Adrenal gland (tissue), 12 donors: Measurements from ENCODE around the gene ZDHHC24. TPM values are rescaled to one million over a fixed set of nuclear protein-coding genes. Genes with fewer than 3 reads are reported as not detected.

Experiments
- DNase-seq, 7 donors: peaks; one replicate each; pipeline ENCODE4 v3.0.0-alpha.2; 2019 to 2020
- H3K27ac ChIP-seq, 5 donors: fragments of 200-600 bp; sonication (generic) in 4 of 5; 1 replicate in 3 of 5; 2 replicates in 2 of 5; pipeline versions ENCODE4 v1.5.1 to v1.8.0; 2016 to 2020; ENCODE audit warnings: mild to moderate bottlenecking in 1 of 5
- H3K27me3 ChIP-seq: fragments of 200-600 bp; 2 replicates; pipeline ENCODE4 v1.8.0; 2021
- H3K36me3 ChIP-seq, 2 donors: fragments of 200-600 bp; replicated peaks in 1 of 2; 1 replicate in 1 of 2; 2 replicates in 1 of 2; pipeline versions ENCODE4 v1.5.1 to v1.8.0; 2018 to 2022
- H3K4me1 ChIP-seq, 2 donors: fragments of 200-600 bp; replicated peaks in 1 of 2; 1 replicate in 1 of 2; 2 replicates in 1 of 2; pipeline versions ENCODE4 v1.5.1 to v1.8.0; 2018 to 2021
- H3K4me3 ChIP-seq, 4 donors: fragments of 200-600 bp; sonication (generic) in 3 of 4; one replicate each; pipeline ENCODE4 v1.5.1; 2016 to 2018
- H3K9me3 ChIP-seq, 3 donors: fragments of 200-600 bp; sonication (generic) in 1 of 3; replicated peaks in 1 of 3; 1 replicate in 2 of 3; 2 replicates in 1 of 3; pipeline versions ENCODE4 v1.5.1 to v1.8.0; 2016 to 2021
- CTCF ChIP-seq, 6 experiments: fragments of 450-650 bp in 4 of 6; fragments of 200-600 bp in 2 of 6; sonication (generic) in 1 of 6; IDR thresholded peaks; 1 replicate in 5 of 6; 2 replicates in 1 of 6; pipeline versions ENCODE4 v1.5.1 to v1.8.0; 2016 to 2021; ENCODE audit warnings: antibody characterized with exemption in 6 of 6, mild to moderate bottlenecking in 2 of 6, moderate library complexity in 1 of 6
- POLR2A ChIP-seq, 2 donors: fragments of 450-650 bp; IDR thresholded peaks; one replicate each; pipeline ENCODE4 v1.6.1; 2017; ENCODE audit warnings: antibody characterized with exemption in 2 of 2, mild to moderate bottlenecking in 2 of 2, moderate library complexity in 1 of 2
- WGBS, 4 donors: extraction: QIAGEN DNeasy Blood & Tissue Kit in 2 of 4; methylation state at CpG; one replicate each; pipeline versions ENCODE4 v1.1.5 to v1.1.7; 2013 to 2017; 5-methylcytosine and 5-hydroxymethylcytosine counted together
- intact Hi-C, 2 donors: fragments of 100-400 bp; cut with DNase I; formaldehyde crosslinking; loops; one replicate each; pipeline versions ENCODE4 v1.14.1 to v1.15.0; 2022 to 2023
- polyA plus RNA-seq, 3 donors: library from polyadenylated mRNA; stranded (reverse); fragments of 200-250 nt in 2 of 3; fragments of 350-450 nt in 1 of 3; fragmentation: Illumina TruSeq in 1 of 3; extraction: RNeasy Lipid Tissue Mini Kit (QIAGEN cat#74804) in 1 of 3; gene quantifications; one replicate each; pipeline ENCODE4 v1.2.3, GENCODE V29; 2013 to 2014
- total RNA-seq, 9 donors: library from RNA; depleted of rRNA in 4 of 9; stranded (reverse); fragments of >200 nt in 4 of 9; fragments of 120-200 nt in 1 of 9; fragmentation: NEBNext Ultra II Directional in 1 of 9; extraction: Animal tissue kit (Norgen Biotek cat#: 25700) in 1 of 9; gene quantifications; one replicate each; pipeline versions ENCODE4 v1.1.0 to v1.2.4, GENCODE V29; 2013 to 2023
- donor health status: healthy with polysubstance abuse.
- donor health status: Bipolar disorder and iron deficiency.
- donor health status: DM: yes; HTN: yes; CAD: no.
- donor health status: DM: no; HTN: no; CAD: no.
- donor health status: DM: no; HTN: no; CAD: no.
- donor health status: DM: yes; HTN: yes; CAD: no.

ZDHHC24 gene
- total and polyA plus RNA-seq, 12 donors: 8.6 to 34.7 (median 18.8) TPM

GRCh38 chr11:66492161-66492865 lies 53.5 kb downstream of the ZDHHC24 start:
- Histone ChIP-seq H3K9me3 (no peaks in the 10 kb centered on the region), H3K27ac (no peak overlapping the region), H3K4me1 (no peaks in the 10 kb centered on the region), H3K4me3 (no peak overlapping the region), H3K27me3 (no peaks in the 10 kb centered on the region), H3K36me3 (peaks cover 0 to 27% of the 10 kb centered on the region in 2 donors)
- DNase-seq: no peak
- intact Hi-C loops: no loop called here
- no peak for TF ChIP-seq POLR2A (IDR thresholded peaks at IDR 0.05)
- TF ChIP-seq CTCF (IDR thresholded peaks at IDR 0.05): no peak
- WGBS, 4 donors: 89 to 92% (median 92%) methylated on average over 4 to 10 of the region's 10 CpGs

- Histone ChIP-seq H3K4me3 (no peak overlapping the region), H3K4me1 (no peaks in the 10 kb centered on the region), H3K36me3 (peaks cover 0 to 23% of the 10 kb centered on the region in 2 donors), H3K27ac (no peak overlapping the region), H3K9me3 (no peaks in the 10 kb centered on the region), H3K27me3 (no peaks in the 10 kb centered on the region)
- intact Hi-C loops: no loop called here
- 78 to 81% (median 80%) methylated on average over 6 to 20 of the region's 20 CpGs for WGBS, 4 donors
- no peak for TF ChIP-seq POLR2A (IDR thresholded peaks at IDR 0.05)
- peak in 3 of 6 experiments; percentile 8 to 17 (median 13) for TF ChIP-seq CTCF (IDR thresholded peaks at IDR 0.05)
- no peak for DNase-seq
These were observed 54.4 kb downstream of the ZDHHC24 start for GRCh38 chr11:66491315-66491935.

- H3K4me3 ChIP-seq: no peak overlapping the region
- no peak overlapping the region for H3K27ac ChIP-seq
- H3K27me3 ChIP-seq: no peaks in the 10 kb centered on the region
- intact Hi-C loops: loop anchor here in 1 of 2 donors (10.0 kb wide), 1 partner anchor 55 kb away; the partner anchor contains the start of genes ACTN3 and ZDHHC24
- no peak for DNase-seq
- WGBS, 4 donors: 94 to 96% methylated on average over 7 of the region's 7 CpGs; no CpG with 5 or more reads in 2 of the 4 donors
- H3K9me3 ChIP-seq: no peaks in the 10 kb centered on the region
- H3K4me1 ChIP-seq: no peaks in the 10 kb centered on the region
- H3K36me3 ChIP-seq: peaks cover 0 to 23% of the 10 kb centered on the region in 2 donors
- TF ChIP-seq POLR2A (IDR thresholded peaks at IDR 0.05) (no peak), CTCF (IDR thresholded peaks at IDR 0.05) (no peak)
These were observed 56.2 kb downstream of the ZDHHC24 start for GRCh38 chr11:66489636-66490035.

GRCh38 chr11:66488957-66489356 lies 56.9 kb downstream of the ZDHHC24 start:
- no peak for DNase-seq
- Histone ChIP-seq H3K4me1 (no peaks in the 10 kb centered on the region), H3K36me3 (peaks cover 0 to 26% of the 10 kb centered on the region in 2 donors), H3K27me3 (no peaks in the 10 kb centered on the region), H3K9me3 (no peaks in the 10 kb centered on the region), H3K27ac (no peak overlapping the region), H3K4me3 (no peak overlapping the region)
- WGBS, 4 donors: 93 to 99% (median 94%) methylated on average over 9 to 10 of the region's 10 CpGs
- intact Hi-C loops: loop anchor here in 1 of 2 donors (10.0 kb wide), 1 partner anchor 56 kb away; the partner anchor contains the start of genes ACTN3 and ZDHHC24
- no peak for TF ChIP-seq POLR2A (IDR thresholded peaks at IDR 0.05)
- no peak for TF ChIP-seq CTCF (IDR thresholded peaks at IDR 0.05)
